Measurements from ENCODE around the gene PRKCE. TPM values are rescaled to one million over a fixed set of nuclear protein-coding genes. Genes with fewer than 3 reads are reported as not detected.

Gene PRKCE
- total and polyA plus RNA-seq, 2 donors (not counting 3 experiments of a cell fraction or from before 2014, with no cell fraction given): 27.9 to 33.9 TPM

GRCh38 chr2:45804987-45805755 is 153.7 kb downstream of the PRKCE start:
- intact Hi-C loops (cut with micrococcal nuclease): no loop called here

More at GRCh38 chr2:45804987-45805755, 153.7 kb downstream of the PRKCE start:
- Histone ChIP-seq H3K4me3 (replicated peaks in 1 of 3; ENCODE audit: insufficient read depth in 1 of 3, low read depth in 1 of 3, low read length in 3 of 3) (no peak overlapping the region), H3K9me3 (replicated peaks; ENCODE audit: control insufficient read depth, insufficient read depth, low read length) (no peaks in the 10 kb centered on the region), H2AFZ (ENCODE audit: low read depth, low read length) (no peak overlapping the region), H3K79me2 (ENCODE audit: control insufficient read depth, insufficient read depth, low read length) (no peaks in the 10 kb centered on the region), H3K36me3 (ENCODE audit: control insufficient read depth in 2 of 2, extremely low read depth in 1 of 2, insufficient read depth in 2 of 2, low read length in 2 of 2) (no peaks in the 10 kb centered on the region), H3K4me1 (ENCODE audit: control insufficient read depth, extremely low read depth, insufficient read depth, low read length) (no peaks in the 10 kb centered on the region), H4K20me1 (replicated peaks; ENCODE audit: control insufficient read depth, extremely low read depth, insufficient read depth, low read length) (no peaks in the 10 kb centered on the region), H3K9me1 (replicated peaks; ENCODE audit: control insufficient read depth, extremely low read depth, insufficient read depth, low read length) (no peaks in the 10 kb centered on the region), H3K9ac (replicated peaks; ENCODE audit: extremely low read depth, insufficient read depth, low read length) (no peak overlapping the region), H3K4me2 (ENCODE audit: insufficient read depth, low read length) (no peak overlapping the region), H3K27ac (ENCODE audit: insufficient read depth, low read depth, low read length) (no peak overlapping the region), H3K27me3 (ENCODE audit: control insufficient read depth in 2 of 2, insufficient read depth in 2 of 2, low read length in 2 of 2) (no peaks in the 10 kb centered on the region)
- CTCF ChIA-PET: interaction anchor here (0.6 to 2.9 kb wide), 5 partner anchors 8 to 138 kb away, joined by 3 to 8 read pairs (median 3); no protein-coding TSS in a partner anchor
- dilution Hi-C loops (cut with MboI; ENCODE audit: extremely low pct_ligation_motif_present, low sequenced_read_pairs): no loop called here
- DNase-seq (ENCODE audit: low read depth, low spot score): no peak
- TF ChIP-seq JUN (IDR thresholded peaks at IDR 0.05; ENCODE audit: borderline replicate concordance, insufficient read depth, insufficient read length, low read depth) (no peak), FOS (IDR thresholded peaks at IDR 0.05; ENCODE audit: borderline replicate concordance, insufficient read depth, low read length) (no peak), POLR2AphosphoS5 (IDR thresholded peaks at IDR 0.05; ENCODE audit: insufficient read depth, low read depth, low read length) (no peak), GATA2 (IDR thresholded peaks at IDR 0.05; ENCODE audit: insufficient read depth, insufficient read length, low read depth, low read length) (no peak), EZH2 (IDR thresholded peaks at IDR 0.05; ENCODE audit: borderline replicate concordance, low read depth, low read length, severe bottlenecking) (no peak), POLR2A (IDR thresholded peaks at IDR 0.05; ENCODE audit: low read depth, low read length) (no peak), MAX (IDR thresholded peaks at IDR 0.05; ENCODE audit: insufficient read depth, insufficient read length) (no peak), MYC (IDR thresholded peaks at IDR 0.05; ENCODE audit: low read depth, low read length) (no peak)
- TF ChIP-seq, protein P1, sequence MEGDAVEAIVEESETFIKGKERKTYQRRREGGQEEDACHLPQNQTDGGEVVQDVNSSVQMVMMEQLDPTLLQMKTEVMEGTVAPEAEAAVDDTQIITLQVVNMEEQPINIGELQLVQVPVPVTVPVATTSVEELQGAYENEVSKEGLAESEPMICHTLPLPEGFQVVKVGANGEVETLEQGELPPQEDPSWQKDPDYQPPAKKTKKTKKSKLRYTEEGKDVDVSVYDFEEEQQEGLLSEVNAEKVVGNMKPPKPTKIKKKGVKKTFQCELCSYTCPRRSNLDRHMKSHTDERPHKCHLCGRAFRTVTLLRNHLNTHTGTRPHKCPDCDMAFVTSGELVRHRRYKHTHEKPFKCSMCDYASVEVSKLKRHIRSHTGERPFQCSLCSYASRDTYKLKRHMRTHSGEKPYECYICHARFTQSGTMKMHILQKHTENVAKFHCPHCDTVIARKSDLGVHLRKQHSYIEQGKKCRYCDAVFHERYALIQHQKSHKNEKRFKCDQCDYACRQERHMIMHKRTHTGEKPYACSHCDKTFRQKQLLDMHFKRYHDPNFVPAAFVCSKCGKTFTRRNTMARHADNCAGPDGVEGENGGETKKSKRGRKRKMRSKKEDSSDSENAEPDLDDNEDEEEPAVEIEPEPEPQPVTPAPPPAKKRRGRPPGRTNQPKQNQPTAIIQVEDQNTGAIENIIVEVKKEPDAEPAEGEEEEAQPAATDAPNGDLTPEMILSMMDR (IDR thresholded peaks at IDR 0.05; ENCODE audit: extremely low read depth in 1 of 2, insufficient read depth in 1 of 2, low read depth in 1 of 2, low read length in 2 of 2): no peak
- POLR2A ChIA-PET: no interaction called here
- BruUV-seq (replicated peaks): no TSS peak
- no peak for FAIRE-seq
